ENCODE data around the gene SCUBE1. TPM values are rescaled to one million over a fixed set of nuclear protein-coding genes. Genes with fewer than 3 reads are reported as not detected.

SCUBE1 gene
- total and polyA plus RNA-seq, 2 experiments from 2014 or later = 0.81 to 3.2 TPM

DNA sequence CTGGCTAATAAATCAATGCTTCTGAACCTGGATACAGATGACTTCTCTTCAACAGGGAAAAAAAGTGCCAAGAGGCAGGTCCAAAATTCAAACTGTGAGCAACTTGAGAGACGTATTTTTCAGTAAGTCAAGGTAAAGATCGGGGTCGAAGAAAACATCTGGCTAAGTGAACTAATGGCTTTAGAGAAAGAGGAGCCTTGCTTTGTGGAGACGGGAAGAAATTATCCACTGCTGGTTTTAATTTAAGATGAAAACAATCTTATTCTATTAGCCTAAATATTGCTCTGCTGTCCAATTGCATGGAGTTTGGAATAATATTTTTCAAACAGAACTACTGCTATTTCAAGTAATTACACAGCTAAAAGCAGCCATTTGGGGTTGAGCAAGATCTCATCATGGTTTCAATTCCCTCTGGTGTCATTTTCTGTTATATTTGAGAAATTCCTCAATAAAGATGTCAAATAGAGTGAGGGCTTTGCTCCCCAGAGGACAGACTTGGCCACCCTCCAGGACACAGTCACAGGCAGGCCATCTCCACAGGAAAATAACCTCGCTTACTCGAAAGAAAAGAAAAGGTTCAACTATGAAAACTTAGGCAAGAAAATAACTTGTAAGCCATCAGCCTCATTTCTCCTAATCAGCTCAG is 29.8 kb downstream of the SCUBE1 start (continued):
- TF ChIP-seq STAT1 (IDR thresholded peaks at IDR 0.05; ENCODE audit: unreplicated experiment) (no peak), POLR2AphosphoS5 (IDR thresholded peaks at IDR 0.05; ENCODE audit: low read depth) (no peak)
- TF ChIP-seq, protein P1, sequence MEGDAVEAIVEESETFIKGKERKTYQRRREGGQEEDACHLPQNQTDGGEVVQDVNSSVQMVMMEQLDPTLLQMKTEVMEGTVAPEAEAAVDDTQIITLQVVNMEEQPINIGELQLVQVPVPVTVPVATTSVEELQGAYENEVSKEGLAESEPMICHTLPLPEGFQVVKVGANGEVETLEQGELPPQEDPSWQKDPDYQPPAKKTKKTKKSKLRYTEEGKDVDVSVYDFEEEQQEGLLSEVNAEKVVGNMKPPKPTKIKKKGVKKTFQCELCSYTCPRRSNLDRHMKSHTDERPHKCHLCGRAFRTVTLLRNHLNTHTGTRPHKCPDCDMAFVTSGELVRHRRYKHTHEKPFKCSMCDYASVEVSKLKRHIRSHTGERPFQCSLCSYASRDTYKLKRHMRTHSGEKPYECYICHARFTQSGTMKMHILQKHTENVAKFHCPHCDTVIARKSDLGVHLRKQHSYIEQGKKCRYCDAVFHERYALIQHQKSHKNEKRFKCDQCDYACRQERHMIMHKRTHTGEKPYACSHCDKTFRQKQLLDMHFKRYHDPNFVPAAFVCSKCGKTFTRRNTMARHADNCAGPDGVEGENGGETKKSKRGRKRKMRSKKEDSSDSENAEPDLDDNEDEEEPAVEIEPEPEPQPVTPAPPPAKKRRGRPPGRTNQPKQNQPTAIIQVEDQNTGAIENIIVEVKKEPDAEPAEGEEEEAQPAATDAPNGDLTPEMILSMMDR (conservative IDR thresholded peaks at IDR 0.05; ENCODE audit: low read depth in 2 of 2) = no peak

DNA sequence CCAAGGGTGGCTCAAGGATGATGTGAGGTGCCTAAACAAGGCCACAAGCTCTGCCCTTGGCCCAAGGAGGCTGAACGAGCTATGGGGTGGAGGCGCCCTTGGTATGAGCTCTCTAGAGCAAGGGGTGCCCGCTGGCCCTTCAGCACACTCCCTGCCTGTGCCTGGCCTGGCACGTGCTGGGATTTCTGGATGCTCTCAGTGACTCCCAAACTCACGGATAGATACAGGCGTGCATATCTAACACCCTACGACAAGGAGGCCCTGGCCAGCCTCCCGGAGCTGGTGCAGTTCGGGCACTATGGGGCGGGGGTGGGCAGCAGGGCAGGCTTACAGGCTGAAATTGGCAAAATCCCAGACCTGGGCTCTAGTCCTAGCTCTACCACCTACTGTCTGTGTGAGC is 30.6 kb downstream of the SCUBE1 start:
- H3K9me2 ChIP-seq (ENCODE audit: insufficient read depth) = no peaks in the 10 kb centered on the region
- ATAC-seq = no peak
- TF ChIP-seq, protein P2, sequence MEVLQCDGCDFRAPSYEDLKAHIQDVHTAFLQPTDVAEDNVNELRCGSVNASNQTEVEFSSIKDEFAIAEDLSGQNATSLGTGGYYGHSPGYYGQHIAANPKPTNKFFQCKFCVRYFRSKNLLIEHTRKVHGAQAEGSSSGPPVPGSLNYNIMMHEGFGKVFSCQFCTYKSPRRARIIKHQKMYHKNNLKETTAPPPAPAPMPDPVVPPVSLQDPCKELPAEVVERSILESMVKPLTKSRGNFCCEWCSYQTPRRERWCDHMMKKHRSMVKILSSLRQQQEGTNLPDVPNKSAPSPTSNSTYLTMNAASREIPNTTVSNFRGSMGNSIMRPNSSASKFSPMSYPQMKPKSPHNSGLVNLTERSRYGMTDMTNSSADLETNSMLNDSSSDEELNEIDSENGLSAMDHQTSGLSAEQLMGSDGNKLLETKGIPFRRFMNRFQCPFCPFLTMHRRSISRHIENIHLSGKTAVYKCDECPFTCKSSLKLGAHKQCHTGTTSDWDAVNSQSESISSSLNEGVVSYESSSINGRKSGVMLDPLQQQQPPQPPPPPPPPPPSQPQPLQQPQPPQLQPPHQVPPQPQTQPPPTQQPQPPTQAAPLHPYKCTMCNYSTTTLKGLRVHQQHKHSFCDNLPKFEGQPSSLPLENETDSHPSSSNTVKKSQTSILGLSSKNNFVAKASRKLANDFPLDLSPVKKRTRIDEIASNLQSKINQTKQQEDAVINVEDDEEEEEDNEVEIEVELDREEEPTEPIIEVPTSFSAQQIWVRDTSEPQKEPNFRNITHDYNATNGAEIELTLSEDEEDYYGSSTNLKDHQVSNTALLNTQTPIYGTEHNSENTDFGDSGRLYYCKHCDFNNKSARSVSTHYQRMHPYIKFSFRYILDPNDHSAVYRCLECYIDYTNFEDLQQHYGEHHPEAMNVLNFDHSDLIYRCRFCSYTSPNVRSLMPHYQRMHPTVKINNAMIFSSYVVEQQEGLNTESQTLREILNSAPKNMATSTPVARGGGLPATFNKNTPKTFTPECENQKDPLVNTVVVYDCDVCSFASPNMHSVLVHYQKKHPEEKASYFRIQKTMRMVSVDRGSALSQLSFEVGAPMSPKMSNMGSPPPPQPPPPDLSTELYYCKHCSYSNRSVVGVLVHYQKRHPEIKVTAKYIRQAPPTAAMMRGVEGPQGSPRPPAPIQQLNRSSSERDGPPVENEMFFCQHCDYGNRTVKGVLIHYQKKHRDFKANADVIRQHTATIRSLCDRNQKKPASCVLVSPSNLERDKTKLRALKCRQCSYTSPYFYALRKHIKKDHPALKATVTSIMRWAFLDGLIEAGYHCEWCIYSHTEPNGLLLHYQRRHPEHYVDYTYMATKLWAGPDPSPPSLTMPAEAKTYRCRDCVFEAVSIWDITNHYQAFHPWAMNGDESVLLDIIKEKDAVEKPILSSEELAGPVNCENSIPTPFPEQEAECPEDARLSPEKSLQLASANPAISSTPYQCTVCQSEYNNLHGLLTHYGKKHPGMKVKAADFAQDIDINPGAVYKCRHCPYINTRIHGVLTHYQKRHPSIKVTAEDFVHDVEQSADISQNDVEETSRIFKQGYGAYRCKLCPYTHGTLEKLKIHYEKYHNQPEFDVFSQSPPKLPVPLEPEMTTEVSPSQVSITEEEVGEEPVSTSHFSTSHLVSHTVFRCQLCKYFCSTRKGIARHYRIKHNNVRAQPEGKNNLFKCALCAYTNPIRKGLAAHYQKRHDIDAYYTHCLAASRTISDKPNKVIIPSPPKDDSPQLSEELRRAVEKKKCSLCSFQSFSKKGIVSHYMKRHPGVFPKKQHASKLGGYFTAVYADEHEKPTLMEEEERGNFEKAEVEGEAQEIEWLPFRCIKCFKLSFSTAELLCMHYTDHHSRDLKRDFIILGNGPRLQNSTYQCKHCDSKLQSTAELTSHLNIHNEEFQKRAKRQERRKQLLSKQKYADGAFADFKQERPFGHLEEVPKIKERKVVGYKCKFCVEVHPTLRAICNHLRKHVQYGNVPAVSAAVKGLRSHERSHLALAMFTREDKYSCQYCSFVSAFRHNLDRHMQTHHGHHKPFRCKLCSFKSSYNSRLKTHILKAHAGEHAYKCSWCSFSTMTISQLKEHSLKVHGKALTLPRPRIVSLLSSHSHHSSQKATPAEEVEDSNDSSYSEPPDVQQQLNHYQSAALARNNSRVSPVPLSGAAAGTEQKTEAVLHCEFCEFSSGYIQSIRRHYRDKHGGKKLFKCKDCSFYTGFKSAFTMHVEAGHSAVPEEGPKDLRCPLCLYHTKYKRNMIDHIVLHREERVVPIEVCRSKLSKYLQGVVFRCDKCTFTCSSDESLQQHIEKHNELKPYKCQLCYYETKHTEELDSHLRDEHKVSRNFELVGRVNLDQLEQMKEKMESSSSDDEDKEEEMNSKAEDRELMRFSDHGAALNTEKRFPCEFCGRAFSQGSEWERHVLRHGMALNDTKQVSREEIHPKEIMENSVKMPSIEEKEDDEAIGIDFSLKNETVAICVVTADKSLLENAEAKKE (CRISPR knock-in tag; IDR thresholded peaks at IDR 0.05) = no peak
- TF ChIP-seq, protein P3, sequence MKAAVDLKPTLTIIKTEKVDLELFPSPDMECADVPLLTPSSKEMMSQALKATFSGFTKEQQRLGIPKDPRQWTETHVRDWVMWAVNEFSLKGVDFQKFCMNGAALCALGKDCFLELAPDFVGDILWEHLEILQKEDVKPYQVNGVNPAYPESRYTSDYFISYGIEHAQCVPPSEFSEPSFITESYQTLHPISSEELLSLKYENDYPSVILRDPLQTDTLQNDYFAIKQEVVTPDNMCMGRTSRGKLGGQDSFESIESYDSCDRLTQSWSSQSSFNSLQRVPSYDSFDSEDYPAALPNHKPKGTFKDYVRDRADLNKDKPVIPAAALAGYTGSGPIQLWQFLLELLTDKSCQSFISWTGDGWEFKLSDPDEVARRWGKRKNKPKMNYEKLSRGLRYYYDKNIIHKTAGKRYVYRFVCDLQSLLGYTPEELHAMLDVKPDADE (IDR thresholded peaks at IDR 0.05) = no peak
- TF ChIP-seq, protein P4, sequence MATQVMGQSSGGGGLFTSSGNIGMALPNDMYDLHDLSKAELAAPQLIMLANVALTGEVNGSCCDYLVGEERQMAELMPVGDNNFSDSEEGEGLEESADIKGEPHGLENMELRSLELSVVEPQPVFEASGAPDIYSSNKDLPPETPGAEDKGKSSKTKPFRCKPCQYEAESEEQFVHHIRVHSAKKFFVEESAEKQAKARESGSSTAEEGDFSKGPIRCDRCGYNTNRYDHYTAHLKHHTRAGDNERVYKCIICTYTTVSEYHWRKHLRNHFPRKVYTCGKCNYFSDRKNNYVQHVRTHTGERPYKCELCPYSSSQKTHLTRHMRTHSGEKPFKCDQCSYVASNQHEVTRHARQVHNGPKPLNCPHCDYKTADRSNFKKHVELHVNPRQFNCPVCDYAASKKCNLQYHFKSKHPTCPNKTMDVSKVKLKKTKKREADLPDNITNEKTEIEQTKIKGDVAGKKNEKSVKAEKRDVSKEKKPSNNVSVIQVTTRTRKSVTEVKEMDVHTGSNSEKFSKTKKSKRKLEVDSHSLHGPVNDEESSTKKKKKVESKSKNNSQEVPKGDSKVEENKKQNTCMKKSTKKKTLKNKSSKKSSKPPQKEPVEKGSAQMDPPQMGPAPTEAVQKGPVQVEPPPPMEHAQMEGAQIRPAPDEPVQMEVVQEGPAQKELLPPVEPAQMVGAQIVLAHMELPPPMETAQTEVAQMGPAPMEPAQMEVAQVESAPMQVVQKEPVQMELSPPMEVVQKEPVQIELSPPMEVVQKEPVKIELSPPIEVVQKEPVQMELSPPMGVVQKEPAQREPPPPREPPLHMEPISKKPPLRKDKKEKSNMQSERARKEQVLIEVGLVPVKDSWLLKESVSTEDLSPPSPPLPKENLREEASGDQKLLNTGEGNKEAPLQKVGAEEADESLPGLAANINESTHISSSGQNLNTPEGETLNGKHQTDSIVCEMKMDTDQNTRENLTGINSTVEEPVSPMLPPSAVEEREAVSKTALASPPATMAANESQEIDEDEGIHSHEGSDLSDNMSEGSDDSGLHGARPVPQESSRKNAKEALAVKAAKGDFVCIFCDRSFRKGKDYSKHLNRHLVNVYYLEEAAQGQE (IDR thresholded peaks at IDR 0.05; ENCODE audit: unreplicated experiment) = no peak
- no peak for TF ChIP-seq EZH2phosphoT487 (IDR thresholded peaks at IDR 0.05; ENCODE audit: unreplicated experiment)
- TF ChIP-seq POLR2AphosphoS5 (IDR thresholded peaks at IDR 0.05; ENCODE audit: low read depth) = no peak
- no peaks in the 10 kb centered on the region for H4K20me1 ChIP-seq (replicated peaks; ENCODE audit: insufficient read depth)
- H3K27me3 Mint-ChIP-seq (ENCODE audit: insufficient read depth, low read depth, poor library complexity) = no peaks in the 10 kb centered on the region
- no peaks in the 10 kb centered on the region for H3K36me3 ChIP-seq (ENCODE audit: insufficient read depth)
- H3K27me3 ChIP-seq (ENCODE audit: insufficient read depth) = no peaks in the 10 kb centered on the region
- no peaks in the 10 kb centered on the region for H3F3A ChIP-seq (replicated peaks; ENCODE audit: low read depth)
- no peaks in the 10 kb centered on the region for H3K79me2 ChIP-seq (replicated peaks; ENCODE audit: insufficient read depth)
- H2AFZ ChIP-seq = no peak overlapping the region
- H3K4me1 ChIP-seq (ENCODE audit: insufficient read depth) = no peaks in the 10 kb centered on the region
- no peaks in the 10 kb centered on the region for H3K36me3 Mint-ChIP-seq (ENCODE audit: low read depth)
- H3K4me3 Mint-ChIP-seq = no peak overlapping the region
- no peaks in the 10 kb centered on the region for H3K9me3 Mint-ChIP-seq
- no peak overlapping the region for H3K4me3 ChIP-seq
- no peak for DNase-seq (ENCODE audit: low spot score)
- no peak overlapping the region for H3K27ac ChIP-seq (ENCODE audit: low read depth)
- no peak overlapping the region for H3K27ac Mint-ChIP-seq
- H3K4me2 ChIP-seq = no peak overlapping the region
- H3K4me1 Mint-ChIP-seq = peaks cover 15% of the 10 kb centered on the region
